ENCODE data around the gene SORCS3.

- TF ChIP-seq CTCF (IDR thresholded peaks at IDR 0.05) (no peak), POLR2AphosphoS5 (IDR thresholded peaks at IDR 0.05; ENCODE audit: low read depth, low read length) (no peak), REST (IDR thresholded peaks at IDR 0.05; ENCODE audit: insufficient read depth in 1 of 2, low read depth in 2 of 2, low read length in 1 of 2) (no peak), SIN3A (IDR thresholded peaks at IDR 0.05; ENCODE audit: borderline replicate concordance, insufficient read depth, low read depth, low read length) (no peak)
These were observed 551.8 kb downstream of the SORCS3 start for GRCh38 chr10:105192861-105193260.
